PC-3 (cell line): ENCODE measurements around the gene CGGBP1. TPM values are rescaled to one million over a fixed set of nuclear protein-coding genes. Genes with fewer than 3 reads are reported as not detected.

Experiments
- ATAC-seq: fragments of 200-7000 bp; cut with Tn5 transposase; 2 replicates; pipeline ENCODE4 v1.9.1; 2020; ENCODE audit warnings: mild to moderate bottlenecking, moderate library complexity
- BruUV-seq: library from RNA; stranded (reverse); fragments of 400-500 nt; replicated peaks from 2 replicates; lab custom pipeline; 2021; lab: Mats Ljungman, UMichigan
- CTCF ChIA-PET: fragments of 300-600 bp; sonication (Branson Sonifier 250); formaldehyde crosslinking; loops from one replicate; lab custom pipeline; 2022; ENCODE audit warnings: antibody characterized with exemption; lab: Charles Lee
- POLR2A ChIA-PET: fragments of 300-600 bp; sonication (Branson Sonifier 250); formaldehyde crosslinking; loops from one replicate; lab custom pipeline; 2022; ENCODE audit warnings: antibody characterized with exemption; ENCODE audit not compliant: unreplicated experiment; lab: Charles Lee
- DNase-seq: peaks from one replicate; pipeline ENCODE4 v3.0.0-alpha.2; 2015
- H2AFZ ChIP-seq: fragments of 300-600 bp; sonication (generic); 2 replicates; pipeline ENCODE4 v1.6.0; 2016; ENCODE audit warnings: antibody characterized with exemption, low read length
- H3F3A ChIP-seq: fragments of 300-600 bp; sonication (generic); one replicate; pipeline ENCODE4 v1.6.0; 2017; ENCODE audit warnings: antibody characterized with exemption, low read length, control low read depth, mild to moderate bottlenecking; ENCODE audit not compliant: unreplicated experiment
- H3K27ac ChIP-seq: fragments of 300-600 bp; sonication (generic); 2 replicates; pipeline ENCODE4 v1.5.1; 2016; ENCODE audit warnings: mild to moderate bottlenecking, low read length
- H3K27me3 ChIP-seq: fragments of 300-600 bp; sonication (generic); 2 replicates; pipeline ENCODE4 v1.6.1; 2016; ENCODE audit warnings: low read length, mixed read lengths
- H3K36me3 ChIP-seq: fragments of 300-600 bp; sonication (generic); 2 replicates; pipeline ENCODE4 v1.6.1; 2016; ENCODE audit warnings: low read depth, mixed run types, low read length, mixed read lengths
- H3K4me1 ChIP-seq: fragments of 300-600 bp; sonication (generic); 2 replicates; pipeline ENCODE4 v1.5.1; 2016; ENCODE audit warnings: low read length; ENCODE audit not compliant: insufficient read depth
- H3K4me2 ChIP-seq: fragments of 300-600 bp; sonication (generic); 2 replicates; pipeline ENCODE4 v1.6.0; 2016; ENCODE audit warnings: low read length
- H3K4me3 ChIP-seq: fragments of 300-600 bp; sonication (generic); 2 replicates; pipeline ENCODE4 v1.5.1; 2016; ENCODE audit warnings: mild to moderate bottlenecking, low read length, mixed read lengths
- H3K79me2 ChIP-seq: fragments of 300-600 bp; sonication (generic); 2 replicates; pipeline ENCODE4 v1.6.1; 2017; ENCODE audit warnings: low read length, mixed read lengths
- H3K9ac ChIP-seq: fragments of 300-600 bp; sonication (generic); 2 replicates; pipeline ENCODE4 v1.6.0; 2016; ENCODE audit warnings: mild to moderate bottlenecking, low read length
- H3K9me2 ChIP-seq: fragments of 300-600 bp; sonication (generic); replicated peaks from 2 replicates; pipeline ENCODE4 v1.6.1; 2016; ENCODE audit warnings: mixed run types, low read length, mixed read lengths
- H3K9me3 ChIP-seq: fragments of 300-600 bp; sonication (generic); 2 replicates; pipeline ENCODE4 v1.6.1; 2016; ENCODE audit warnings: low read length, mixed read lengths
- H4K20me1 ChIP-seq: fragments of 300-600 bp; sonication (generic); 2 replicates; pipeline ENCODE4 v1.6.1; 2016; ENCODE audit warnings: low read length, mixed read lengths
- EZH2 ChIP-seq: fragments of 300-600 bp; sonication (generic); IDR thresholded peaks from one replicate; pipeline ENCODE4 v1.6.1; 2017; ENCODE audit warnings: antibody characterized with exemption, mild to moderate bottlenecking, low read length; ENCODE audit not compliant: unreplicated experiment
- EZH2phosphoT487 ChIP-seq: fragments of 300-600 bp; sonication (generic); IDR thresholded peaks from 2 replicates; pipeline ENCODE4 v1.6.1; 2018; ENCODE audit warnings: mild to moderate bottlenecking, antibody characterized with exemption, low read length, borderline replicate concordance
- intact Hi-C: fragments of 100-400 bp; cut with micrococcal nuclease; formaldehyde crosslinking; loops from 2 replicates; pipeline ENCODE4 v1.9.0; 2023
- total RNA-seq: library from RNA; depleted of rRNA; stranded (reverse); fragments of >200 nt; gene quantifications from 2 replicates; pipeline ENCODE4 v1.2.3, GENCODE V29; 2014
- TF ChIP-seq, protein P1 (sequence below): fragments of 300-600 bp; sonication (generic); conservative IDR thresholded peaks from 2 replicates; pipeline ENCODE4 v1.5.1; 2017; ENCODE audit warnings: antibody characterized with exemption, low read depth, mild to moderate bottlenecking, low read length

The CGGBP1 gene
- total RNA-seq, 1 experiment from 2014 or later, result 37.1 TPM

GRCh38 chr3:88101142-88101541 lies 42.3 kb upstream of the CGGBP1 start:
- no TSS peak for BruUV-seq
- Histone ChIP-seq H3K4me3 (no peak overlapping the region), H3K36me3 (peaks cover 8% of the 10 kb centered on the region), H3K9me2 (no peaks in the 10 kb centered on the region), H3F3A (no peaks in the 10 kb centered on the region), H3K27ac (no peak overlapping the region), H4K20me1 (no peaks in the 10 kb centered on the region), H3K9ac (no peak overlapping the region), H3K9me3 (no peaks in the 10 kb centered on the region), H3K79me2 (peaks cover 10% of the 10 kb centered on the region), H3K4me1 (0 out of 2 replicates have a peak, but pooled peaks cover 5% of the 10 kb centered on the region), H3K4me2 (no peak overlapping the region), H3K27me3 (no peaks in the 10 kb centered on the region), H2AFZ (no peak overlapping the region)
- ATAC-seq (no peak), DNase-seq (no peak)
- ChIA-PET POLR2A (no interaction called here), CTCF (no interaction called here)
- TF ChIP-seq EZH2 (no peak), EZH2phosphoT487 (no peak)
- TF ChIP-seq, protein P1, sequence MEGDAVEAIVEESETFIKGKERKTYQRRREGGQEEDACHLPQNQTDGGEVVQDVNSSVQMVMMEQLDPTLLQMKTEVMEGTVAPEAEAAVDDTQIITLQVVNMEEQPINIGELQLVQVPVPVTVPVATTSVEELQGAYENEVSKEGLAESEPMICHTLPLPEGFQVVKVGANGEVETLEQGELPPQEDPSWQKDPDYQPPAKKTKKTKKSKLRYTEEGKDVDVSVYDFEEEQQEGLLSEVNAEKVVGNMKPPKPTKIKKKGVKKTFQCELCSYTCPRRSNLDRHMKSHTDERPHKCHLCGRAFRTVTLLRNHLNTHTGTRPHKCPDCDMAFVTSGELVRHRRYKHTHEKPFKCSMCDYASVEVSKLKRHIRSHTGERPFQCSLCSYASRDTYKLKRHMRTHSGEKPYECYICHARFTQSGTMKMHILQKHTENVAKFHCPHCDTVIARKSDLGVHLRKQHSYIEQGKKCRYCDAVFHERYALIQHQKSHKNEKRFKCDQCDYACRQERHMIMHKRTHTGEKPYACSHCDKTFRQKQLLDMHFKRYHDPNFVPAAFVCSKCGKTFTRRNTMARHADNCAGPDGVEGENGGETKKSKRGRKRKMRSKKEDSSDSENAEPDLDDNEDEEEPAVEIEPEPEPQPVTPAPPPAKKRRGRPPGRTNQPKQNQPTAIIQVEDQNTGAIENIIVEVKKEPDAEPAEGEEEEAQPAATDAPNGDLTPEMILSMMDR, result no peak
- intact Hi-C loops, result no loop called here

- Histone ChIP-seq H3K36me3 (peaks cover 12% of the 10 kb centered on the region), H3K4me2 (no peak overlapping the region), H3K79me2 (peaks cover 9% of the 10 kb centered on the region), H3F3A (no peaks in the 10 kb centered on the region), H3K27ac (no peak overlapping the region), H3K9ac (no peak overlapping the region), H2AFZ (no peak overlapping the region), H3K27me3 (no peaks in the 10 kb centered on the region), H4K20me1 (no peaks in the 10 kb centered on the region), H3K4me1 (no peaks in the 10 kb centered on the region), H3K9me3 (no peaks in the 10 kb centered on the region), H3K4me3 (no peak overlapping the region), H3K9me2 (no peaks in the 10 kb centered on the region)
- ChIA-PET CTCF (no interaction called here), POLR2A (no interaction called here)
- no TSS peak for BruUV-seq
- intact Hi-C loops, result no loop called here
- no peak for TF ChIP-seq EZH2
- no peak for TF ChIP-seq EZH2phosphoT487
- TF ChIP-seq, protein P1, result no peak
- DNase-seq, result no peak
- no peak for ATAC-seq
Measured at GRCh38 chr3:88093266-88093665, 34.5 kb upstream of the CGGBP1 start.

- no peak overlapping the region for H3K4me3 ChIP-seq
- H3K9me3 ChIP-seq, result no peaks in the 10 kb centered on the region
- H3K36me3 ChIP-seq, result peaks cover 20% of the 10 kb centered on the region
- BruUV-seq, result no TSS peak
- CTCF ChIA-PET, result no interaction called here
- TF ChIP-seq EZH2phosphoT487 (no peak), EZH2 (no peak)
- TF ChIP-seq, protein P1, result no peak
- intact Hi-C loops, result no loop called here
- H3K27ac ChIP-seq, result no peak overlapping the region
- no peak overlapping the region for H2AFZ ChIP-seq
- POLR2A ChIA-PET, result no interaction called here
- no peak overlapping the region for H3K4me2 ChIP-seq
- peaks cover 9% of the 10 kb centered on the region for H3K79me2 ChIP-seq
- no peaks in the 10 kb centered on the region for H3K4me1 ChIP-seq
- H3F3A ChIP-seq, result no peaks in the 10 kb centered on the region
- ATAC-seq (no peak), DNase-seq (no peak)
- H4K20me1 ChIP-seq, result no peaks in the 10 kb centered on the region
- H3K9ac ChIP-seq, result no peak overlapping the region
- H3K9me2 ChIP-seq, result no peaks in the 10 kb centered on the region
- no peaks in the 10 kb centered on the region for H3K27me3 ChIP-seq
Measured at GRCh38 chr3:88092270-88092669, 33.5 kb upstream of the CGGBP1 start.
